Measurements from ENCODE around the gene PANK4.

The PANK4 gene

DNA sequence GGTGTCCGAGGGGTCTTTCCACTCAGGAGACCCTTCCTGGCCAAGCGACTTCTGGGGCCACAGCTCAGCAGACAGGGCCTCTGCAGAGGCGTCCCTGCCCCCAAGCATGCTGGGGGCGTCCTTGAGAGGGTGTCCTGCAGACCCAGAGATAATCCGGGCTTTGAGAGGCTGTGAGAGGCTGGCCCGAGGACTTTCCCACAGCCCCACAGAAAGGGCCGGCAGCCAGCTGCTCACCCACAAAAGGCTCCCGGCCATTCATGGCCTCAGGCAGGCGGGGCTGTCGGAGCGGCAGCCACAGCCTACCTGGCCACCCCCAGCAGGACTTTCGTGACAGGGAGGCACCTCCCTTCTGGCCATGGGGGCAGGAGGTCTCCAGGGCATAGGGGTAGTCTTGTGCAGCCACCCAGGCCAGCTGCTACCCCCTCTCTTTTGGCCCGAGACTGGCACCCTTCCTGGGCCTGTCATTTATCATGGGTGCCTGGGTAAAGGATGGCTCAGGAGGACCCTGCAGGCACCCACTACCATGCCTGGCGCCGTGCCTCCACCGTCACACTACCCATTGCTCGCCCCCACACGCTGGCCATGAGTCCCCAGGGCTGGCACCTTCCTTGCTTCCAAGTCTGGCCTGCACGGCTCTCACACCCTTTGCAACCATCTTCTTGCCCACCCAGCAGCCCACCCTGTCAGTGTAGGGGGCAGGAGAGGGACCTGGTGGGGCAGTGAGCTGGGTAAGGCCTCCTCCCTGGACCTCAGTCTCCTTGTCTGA lies 18.7 kb upstream of the PANK4 start:
- DNase-seq (ENCODE audit: low read depth in 3 of 3): no peak

DNA sequence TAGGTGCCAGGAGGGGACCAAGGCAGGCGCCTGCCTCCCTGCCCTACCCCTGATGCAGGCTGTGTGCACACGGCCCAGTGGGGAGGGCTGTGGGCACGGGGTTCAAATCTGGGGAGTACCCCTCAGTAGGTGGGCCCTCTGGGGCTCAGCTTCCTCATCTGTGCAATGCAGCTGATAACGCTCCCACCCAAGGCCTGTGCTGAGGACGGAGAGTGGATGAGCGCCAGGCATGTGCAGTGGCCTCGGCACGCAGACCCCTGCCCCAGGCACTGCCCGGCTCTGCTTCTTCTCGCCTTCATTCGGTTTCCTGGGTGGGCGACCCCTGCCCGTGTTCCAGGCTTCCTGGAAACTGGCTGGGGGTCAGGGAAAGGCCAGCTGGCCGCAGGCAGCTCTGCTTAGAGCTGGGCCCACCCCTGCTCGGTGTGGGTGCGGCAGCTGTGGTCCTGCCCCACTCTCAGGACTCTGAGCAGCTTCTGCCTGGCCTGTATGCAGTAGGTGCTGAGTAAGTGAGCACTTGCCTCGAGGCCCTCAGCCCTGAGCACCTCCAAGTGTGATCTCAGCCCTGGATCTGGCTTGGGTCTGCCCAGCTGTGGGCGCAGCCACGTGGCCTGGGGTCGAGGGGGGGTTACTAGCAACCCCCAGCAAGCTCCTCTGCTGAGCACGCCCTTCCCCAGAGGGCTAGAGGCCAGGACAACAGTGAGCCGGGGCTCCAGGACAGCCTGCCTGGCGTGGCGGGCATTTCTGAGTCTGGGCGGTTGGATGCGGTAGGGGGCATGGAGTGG lies 17.9 kb upstream of the PANK4 start:
- DNase-seq (ENCODE audit: low read depth in 3 of 3): no peak

DNA sequence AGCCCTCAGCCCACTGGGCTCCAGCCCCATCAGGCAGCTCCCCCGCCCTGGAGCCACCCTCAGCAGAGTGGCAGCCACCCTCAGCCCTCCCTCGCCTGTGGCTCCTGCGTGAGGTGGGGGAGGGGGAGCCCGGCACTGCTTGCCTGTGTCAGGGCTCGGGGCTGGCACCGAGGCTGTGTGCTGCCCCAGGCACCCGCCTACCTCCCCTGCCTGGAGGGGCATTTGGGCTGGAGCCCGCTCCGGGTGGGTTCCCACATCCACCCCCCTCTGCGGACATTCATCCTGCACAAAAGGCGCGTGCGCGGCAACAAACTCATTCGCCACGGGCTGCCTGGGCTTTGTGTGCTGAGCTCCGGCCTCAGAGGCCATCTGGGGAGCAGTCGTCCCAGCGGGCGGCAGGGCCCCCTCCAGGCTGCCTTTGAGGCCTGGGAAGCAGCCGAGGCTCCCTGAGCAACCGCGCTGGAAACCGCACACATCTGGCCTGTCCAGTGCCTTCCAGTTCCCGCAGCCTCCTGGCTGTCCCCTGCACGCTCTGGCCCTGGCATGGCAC lies 17.2 kb upstream of the PANK4 start:
- DNase-seq (ENCODE audit: low read depth in 3 of 3): no peak

DNA sequence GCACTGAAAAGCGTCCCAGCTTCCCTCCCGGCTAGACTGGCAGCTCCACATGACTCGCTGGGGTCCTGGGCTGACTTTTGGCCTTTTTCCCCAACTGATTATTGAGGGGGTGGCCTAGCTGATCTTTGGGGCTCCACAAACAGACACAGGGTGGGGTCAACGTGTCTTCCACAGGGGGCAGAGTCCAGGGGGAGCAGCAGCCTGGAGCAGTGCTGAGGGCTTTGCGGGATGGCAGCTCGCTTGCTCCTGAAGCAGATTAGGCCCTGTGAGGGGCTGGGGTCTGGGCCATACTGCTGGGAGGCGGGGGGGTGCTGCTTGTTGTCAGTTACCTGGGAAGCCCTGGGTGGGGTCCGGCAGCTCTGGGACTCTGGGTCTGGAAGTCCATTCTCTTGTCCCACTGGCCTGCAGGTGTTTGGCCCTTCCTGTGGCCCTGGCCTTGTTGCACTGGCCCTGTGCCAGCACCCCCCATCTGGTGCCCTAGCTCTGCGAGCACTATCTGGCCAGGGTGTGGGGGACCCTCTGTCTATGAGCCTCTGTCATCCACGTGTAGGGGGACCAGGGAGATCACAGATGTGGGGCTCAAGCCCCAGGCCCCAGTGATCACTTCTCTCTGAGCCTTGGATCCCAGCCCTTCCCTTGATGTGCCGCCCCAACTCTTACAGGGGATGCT lies 16.0 kb upstream of the PANK4 start:
- no peak for DNase-seq (ENCODE audit: low read depth in 3 of 3)

DNA sequence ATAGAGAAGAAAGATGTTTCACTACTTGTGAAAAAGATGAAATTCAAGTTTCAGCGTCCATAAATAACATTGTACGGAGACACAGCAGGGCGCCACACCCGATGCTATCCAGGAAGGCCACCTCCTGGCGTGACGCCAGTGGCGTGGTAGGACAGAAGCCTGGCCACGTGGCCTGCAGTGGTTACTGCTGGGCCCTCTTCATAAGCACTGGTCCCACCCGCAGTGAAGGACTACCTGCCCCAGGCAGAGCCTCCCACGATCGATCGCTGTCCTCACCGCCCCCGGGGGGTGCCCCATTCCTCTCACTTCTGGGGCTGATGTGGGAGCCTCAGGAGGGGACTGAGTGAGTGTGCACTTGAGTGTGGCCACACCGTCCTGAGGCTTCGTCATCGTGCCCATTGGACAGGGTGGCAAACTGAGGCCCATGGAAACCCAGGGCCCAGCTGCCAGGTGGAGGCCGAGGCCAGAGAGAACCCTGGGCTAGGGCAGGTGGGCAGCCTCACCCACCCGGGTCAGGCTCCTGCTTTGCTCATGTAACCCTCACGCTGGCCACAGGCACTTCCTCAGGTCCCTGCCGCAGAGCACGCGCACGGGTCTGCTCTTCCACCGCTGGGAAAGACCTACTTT lies 15.3 kb upstream of the PANK4 start:
- no peak for DNase-seq (ENCODE audit: low read depth in 3 of 3)

DNA sequence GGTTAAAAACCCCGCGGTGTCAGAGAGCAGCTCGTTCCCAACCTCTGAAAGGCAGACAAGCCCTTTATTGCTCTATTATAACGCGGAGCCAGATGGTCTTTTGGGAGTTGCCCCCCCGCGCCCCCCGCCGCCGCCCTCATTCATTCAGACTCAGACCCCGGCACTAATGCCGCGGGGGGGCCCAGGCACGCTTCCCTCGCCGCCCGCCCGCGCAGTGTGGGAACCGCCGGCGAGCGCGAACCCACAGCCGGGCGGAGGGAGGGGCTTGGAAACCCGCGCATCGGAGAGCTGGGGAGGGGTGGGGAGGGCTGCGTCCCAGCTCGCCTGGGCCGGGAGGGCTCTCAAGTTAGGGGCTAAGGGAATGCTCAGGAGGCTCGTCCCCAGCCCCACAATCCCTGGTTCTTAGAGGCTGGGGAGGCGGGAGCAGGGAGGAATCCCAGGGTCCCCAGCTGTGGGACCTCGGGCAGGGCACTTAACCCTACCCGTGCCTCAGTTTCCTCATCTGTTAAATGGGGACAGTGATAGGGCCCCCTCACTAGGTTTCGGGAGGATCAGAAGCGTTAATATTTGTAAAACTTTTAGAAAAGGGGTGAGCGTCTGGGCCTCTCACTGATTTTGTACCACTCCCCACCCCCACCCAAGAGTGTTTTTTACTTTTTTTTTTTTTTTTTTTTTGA lies 14.6 kb upstream of the PANK4 start:
- no peak for DNase-seq (ENCODE audit: low read depth in 3 of 3)

DNA sequence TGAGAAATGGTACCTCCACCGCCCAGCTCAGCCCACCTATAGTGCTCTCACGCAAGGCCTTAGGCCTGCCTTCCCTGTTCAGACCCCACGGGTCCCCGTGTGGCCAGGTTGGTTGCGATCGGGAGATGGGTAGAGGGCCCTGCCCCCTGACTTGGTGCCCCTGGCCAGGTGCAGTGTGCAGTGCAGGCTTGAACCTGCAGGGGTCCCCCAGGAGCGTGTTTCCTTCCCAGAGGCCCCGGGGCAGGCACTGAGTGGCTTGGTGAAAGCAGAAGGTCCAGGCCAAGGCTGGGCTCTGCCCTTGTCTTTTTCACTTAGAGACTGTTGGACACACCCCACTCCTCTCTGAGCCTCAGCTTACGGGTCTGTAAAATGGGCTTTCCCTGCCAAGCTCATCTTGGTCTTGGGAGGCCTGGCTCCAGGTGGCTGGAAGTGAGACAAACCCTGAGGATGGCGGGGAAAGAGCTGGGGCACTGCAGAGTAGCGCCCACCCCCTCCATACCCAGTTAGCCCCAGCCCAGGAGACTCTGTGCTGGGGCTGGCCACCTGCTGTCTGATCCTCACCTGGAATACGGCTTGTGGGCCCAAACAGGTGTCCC lies 13.0 kb upstream of the PANK4 start:
- DNase-seq (ENCODE audit: low read depth in 3 of 3): no peak

DNA sequence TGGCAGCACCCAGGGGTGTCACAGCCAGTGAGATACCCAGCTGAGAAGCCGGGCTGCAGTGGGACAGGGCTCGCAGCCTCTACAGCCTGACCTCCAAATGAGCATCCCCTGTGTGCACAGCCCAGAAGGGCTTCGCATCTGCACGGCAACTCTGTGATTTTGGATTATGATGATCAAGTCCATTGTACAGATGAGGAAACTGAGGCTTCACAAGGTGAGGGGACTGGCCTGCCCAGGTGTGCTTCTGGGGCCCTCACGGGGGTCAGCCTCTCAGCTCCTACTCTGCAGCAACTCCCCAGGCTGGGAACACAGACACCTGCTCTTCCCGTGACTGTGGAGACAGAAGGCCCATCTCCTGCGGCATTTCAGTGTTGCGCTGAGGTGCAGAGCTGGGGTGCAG lies 12.5 kb upstream of the PANK4 start:
- DNase-seq (ENCODE audit: low read depth in 3 of 3): no peak

DNA sequence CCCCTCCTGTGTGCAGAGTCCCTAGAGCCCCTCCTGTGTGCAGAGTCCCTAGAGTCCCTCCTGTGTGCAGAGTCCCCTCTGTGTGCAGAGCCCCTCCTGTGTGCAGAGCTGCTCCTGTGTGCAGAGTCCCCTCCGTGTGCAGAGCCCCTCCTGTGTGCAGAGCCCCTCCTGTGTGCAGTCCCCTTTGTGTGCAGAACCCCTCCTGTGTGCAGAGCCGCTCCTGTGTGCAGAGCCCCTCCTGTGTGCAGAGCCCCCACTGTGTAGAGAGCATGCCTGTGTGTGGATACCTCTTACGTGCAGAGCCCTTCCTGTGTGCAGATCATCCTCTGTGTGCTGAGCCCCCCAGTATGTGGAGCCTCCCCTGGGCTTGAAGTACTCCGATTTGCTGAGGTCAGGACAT lies 12.0 kb upstream of the PANK4 start:
- no peak for DNase-seq (ENCODE audit: low read depth in 3 of 3)

DNA sequence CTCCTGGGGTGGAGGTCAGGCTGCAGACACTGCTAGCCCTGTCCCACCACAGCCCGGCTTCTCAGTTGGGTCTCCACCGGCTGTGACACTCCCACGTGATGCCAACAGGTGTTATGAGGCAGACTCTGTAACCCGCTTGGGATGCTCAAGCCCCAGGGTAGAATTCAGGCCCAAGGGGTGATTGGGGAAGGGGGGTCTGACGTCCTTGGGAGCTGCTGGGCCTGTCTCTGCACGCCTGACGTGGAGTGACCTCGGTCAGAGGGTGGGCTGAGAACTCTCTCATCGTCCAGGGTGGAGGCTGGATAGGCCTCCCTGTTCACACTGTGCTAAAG lies 11.4 kb upstream of the PANK4 start:
- no peak for DNase-seq (ENCODE audit: low read depth in 3 of 3)

DNA sequence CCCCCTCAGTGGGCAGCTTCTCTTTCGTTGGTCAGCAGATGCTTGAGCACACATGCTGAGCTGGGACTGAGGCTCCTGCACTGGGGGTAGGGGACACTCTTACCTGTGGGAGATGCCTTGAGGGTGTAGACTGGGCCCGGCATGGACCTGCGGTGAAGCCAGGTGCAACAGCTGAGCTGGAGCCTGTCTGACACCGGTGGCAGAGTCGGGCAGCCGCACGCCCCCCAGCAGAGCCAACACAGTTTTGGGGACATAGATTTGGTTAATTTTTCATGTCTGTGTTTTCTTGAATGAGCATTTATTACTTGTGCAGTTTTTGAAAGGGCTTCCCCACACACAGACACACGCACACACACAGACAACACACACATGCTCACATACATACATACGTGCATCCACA lies 9.6 kb upstream of the PANK4 start:
- DNase-seq (ENCODE audit: low read depth in 3 of 3): no peak

DNA sequence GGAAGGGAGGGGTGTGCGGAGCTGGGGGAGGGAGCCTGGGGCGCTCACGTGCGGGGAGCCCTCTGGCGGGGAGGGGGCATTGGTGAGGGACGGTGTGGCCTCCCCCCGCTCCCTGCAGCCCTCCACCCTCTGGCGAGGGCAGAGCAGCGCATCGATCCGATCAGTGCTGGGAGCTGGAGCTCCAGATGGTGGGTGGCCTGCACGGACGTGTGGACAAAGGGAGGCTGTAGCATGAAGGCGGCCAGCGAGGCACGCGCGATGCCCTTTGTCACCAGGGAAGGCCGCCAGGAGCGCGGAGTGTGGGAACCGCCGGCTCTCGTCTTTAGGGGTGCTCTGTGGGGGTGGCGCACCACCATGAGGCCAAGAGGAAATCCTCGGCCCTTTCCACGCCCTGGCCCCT lies 9.1 kb upstream of the PANK4 start:
- no peak for DNase-seq (ENCODE audit: low read depth in 3 of 3)

DNA sequence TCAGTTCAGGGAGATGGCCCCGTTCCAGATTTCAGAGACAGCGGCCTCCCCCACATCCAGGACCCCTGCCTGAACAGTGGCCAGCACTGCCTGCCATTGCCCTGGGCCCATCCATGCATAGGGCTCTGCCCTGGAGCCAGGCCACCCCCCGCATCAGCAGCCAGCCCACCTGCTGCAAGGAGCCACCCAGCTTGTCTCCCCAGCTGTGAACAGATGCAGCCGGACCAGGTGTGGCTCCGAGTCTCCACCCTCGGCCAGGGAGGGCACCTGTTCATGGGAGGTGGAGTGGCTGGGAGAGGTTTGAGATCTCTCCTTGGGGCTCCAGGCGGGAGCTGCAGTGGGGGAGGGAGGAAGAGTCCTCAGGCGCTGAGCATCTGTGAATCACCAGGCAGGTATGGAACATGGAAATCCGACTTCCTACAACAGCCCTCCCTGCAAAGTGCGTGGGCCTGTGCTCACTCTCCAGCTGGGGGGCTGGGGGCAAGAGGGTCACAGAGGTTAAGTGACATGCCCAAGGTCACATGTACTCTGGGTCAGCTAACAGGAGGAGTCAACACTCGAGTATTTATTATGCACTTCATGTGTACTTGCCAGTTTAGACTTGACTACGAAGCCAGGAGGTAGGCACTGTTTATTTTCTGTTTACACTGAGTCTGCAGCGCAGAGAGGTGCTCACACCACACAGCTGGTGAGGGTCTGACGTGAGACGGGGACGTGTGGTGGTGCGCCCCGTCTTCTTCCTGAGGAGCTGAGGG lies 8.5 kb upstream of the PANK4 start:
- DNase-seq (ENCODE audit: low read depth in 3 of 3): no peak

DNA sequence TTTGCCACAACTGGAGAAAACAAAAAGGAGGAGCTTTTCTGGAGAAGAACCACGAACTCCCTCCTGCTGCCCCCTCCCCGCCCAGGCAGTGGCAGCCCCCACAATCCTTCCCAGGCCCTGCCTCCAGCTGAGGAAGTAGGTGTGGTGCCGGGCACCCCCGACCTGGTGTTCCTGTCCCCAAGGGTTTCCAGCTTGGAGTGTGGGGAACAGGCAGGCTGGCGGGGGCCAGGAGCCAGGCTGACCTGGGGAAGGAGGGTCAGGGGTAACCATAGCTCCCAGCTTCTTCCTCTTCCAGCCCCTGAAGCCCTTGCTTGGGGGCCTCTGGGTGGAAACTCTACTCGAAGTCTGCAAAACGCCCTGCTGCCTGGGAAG lies 7.9 kb upstream of the PANK4 start:
- no peak for DNase-seq (ENCODE audit: low read depth in 3 of 3)

DNA sequence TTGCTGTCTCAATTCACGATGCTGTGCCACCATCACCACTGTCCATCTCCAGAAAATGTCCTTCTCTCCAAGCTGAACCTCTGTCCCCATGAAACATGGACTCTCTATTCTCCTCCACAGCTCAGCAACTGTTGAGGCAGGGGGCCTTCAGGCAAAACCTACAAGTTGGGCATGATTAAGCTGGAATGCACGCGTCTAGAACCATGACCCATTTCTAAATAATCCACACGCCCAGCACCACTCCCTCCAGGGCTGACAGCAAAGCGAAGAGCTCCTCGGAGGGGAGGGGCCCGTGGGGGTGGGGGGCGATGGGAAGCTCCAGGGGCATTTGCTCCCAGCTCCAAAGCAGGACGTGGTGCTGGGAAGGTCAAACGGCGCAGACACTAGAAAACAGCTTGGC lies 7.0 kb upstream of the PANK4 start:
- no peak for DNase-seq (ENCODE audit: low read depth in 3 of 3)

DNA sequence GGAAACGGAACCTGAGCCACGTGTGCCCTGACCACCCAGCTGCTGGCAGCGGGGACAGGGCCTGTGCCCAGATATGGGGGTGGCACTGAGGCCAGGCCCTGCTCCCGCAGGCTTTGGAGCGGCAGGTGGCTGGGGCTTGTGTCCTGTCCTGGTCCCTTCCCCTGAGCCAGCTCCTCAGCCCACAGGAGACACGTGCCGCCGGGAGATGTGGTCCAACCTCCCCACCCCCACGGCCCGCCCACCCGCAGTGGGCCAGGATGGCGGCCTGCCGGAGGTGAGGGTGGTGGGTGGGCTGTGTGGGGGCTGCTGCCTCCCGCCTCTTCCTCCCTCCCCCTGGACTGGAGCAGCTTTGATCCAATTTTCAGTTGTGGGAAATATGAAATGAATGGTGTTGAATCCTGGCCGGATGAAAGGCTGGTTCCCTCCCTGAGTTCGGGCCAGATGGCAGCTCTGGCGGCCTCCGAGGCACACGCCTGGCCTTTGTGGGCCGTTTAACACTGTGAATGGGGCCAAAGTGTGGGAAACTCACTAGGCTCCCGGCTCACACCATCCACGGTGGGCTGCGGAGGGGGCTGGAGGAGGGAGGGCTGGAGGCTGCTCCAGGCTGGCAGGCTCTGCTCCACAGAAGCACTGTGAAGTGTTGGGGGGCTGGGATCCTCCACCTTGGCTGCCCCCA lies 6.2 kb upstream of the PANK4 start:
- DNase-seq (ENCODE audit: low read depth in 3 of 3): no peak

DNA sequence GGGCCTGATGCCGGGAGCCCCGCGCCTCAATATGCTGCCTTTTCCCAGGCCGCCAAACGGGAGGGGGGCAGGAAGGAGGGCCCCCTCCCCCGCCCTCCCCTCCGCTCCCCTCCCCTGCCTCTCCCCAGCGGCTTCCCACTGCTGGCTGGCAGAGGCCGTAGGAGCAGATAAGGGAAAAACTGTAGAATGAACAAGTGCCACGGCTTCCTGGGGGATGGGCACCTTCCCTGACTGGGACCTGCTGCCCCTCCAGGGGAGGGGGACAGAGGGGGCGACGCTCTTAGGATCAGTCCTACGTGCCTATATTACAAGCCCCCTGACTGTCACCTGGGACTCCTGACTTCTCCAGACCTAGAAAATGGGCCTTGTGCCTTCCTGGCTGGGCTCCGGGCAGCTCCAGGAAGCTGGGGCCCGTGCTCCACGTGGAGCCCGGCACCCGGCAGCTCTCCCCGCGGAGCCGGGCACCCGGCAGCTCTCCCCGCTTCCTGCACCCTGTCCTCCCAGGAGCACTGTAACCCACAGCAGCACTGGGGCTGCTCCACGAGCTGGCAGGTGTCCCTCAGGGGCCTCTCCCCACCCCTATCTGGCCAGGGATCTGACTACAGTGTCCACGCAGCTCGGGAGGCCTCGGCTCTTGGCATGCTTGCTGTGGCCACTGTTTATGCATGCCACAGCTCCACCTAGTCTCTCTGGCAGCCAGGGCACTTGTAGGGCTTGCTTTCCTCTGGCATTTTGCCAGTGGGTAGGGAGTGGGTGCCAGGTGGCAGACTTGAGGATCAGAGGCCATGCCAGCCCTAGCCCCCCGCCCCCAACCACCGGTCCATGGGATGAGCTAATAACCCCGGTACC lies 4.3 kb upstream of the PANK4 start:
- no peak for DNase-seq (ENCODE audit: low read depth in 3 of 3)

DNA sequence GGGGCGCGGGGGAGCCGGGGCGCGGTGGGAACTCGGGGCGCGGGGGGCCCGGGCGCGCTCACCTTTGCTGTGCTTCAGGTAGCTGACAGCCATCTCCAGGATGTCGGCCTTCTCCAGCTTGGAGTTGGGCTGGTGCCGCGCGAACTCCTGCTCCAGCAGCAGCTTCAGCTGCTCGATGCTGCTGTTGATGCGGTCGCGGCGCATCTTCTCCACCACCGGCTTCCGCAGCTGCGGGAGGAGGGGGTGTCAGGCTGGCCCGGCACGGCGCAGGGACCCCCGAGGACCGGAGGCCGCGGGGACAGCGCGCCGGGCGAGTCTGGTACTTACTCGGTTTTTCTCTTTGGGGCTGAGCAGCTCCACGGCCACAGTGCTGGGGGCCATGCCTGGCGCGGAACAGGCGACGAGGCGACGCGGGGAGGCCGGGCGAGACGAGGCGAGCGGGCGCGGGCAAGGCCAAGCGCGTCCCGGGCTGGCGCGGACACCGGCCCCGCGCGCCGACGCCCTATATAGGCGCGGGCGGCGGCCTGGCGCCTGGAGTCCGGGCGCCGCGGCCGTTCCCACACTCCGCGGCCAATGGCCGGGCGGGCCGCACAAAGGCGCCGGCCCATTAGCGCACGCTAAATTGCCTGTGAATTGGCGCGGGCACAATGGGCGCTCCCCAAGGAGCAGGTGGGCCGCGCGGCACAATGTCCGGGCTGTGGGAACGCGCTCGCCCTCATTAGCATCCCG lies 3.6 kb upstream of the PANK4 start, which contains the start of gene HES5:
TSS of gene HES5 (minus strand) at position 480 of the 729 bp plus-strand sequence. CDS start at position 381, 99 bp downstream.
- DNase-seq (ENCODE audit: low read depth in 3 of 3): no peak

Measured in stimulated activated CD4-positive, alpha-beta T cell treated with anti-CD3 and anti-CD28 coated beads, TNF-alpha, amount 100 ng/mL, for 4 hours (primary cell).